ENCODE results near the gene MAN1B1.
A peak's percentile ranks its signal among the peaks of the same experiment; 100 is the strongest.

The MAN1B1 gene

GRCh38 chr9:137085920-137086530 lies 760 bp upstream of the MAN1B1 start:
- DNase-seq (ENCODE audit: low spot score): peak; percentile 54
- no peak for TF ChIP-seq CTCF (IDR thresholded peaks at IDR 0.05; ENCODE audit: extremely low read depth, missing control alignments)

- no peak for TF ChIP-seq CTCF (IDR thresholded peaks at IDR 0.05; ENCODE audit: extremely low read depth, missing control alignments)
- no peak for DNase-seq (ENCODE audit: low spot score)
Measured at GRCh38 chr9:137087409-137087925, 682 bp downstream of the MAN1B1 start.

- no peak for DNase-seq (ENCODE audit: low spot score)
- TF ChIP-seq CTCF (IDR thresholded peaks at IDR 0.05; ENCODE audit: extremely low read depth, missing control alignments): no peak
Measured at GRCh38 chr9:137088121-137088520, 1.3 kb downstream of the MAN1B1 start.

GRCh38 chr9:137089232-137089947 lies 2.6 kb downstream of the MAN1B1 start:
- DNase-seq (ENCODE audit: low spot score): no peak
- TF ChIP-seq CTCF (IDR thresholded peaks at IDR 0.05; ENCODE audit: extremely low read depth, missing control alignments): no peak

GRCh38 chr9:137095664-137096517 lies 9.1 kb downstream of the MAN1B1 start:
- DNase-seq (ENCODE audit: low spot score): peak; percentile 87
- TF ChIP-seq CTCF (IDR thresholded peaks at IDR 0.05; ENCODE audit: extremely low read depth, missing control alignments): peak; percentile 51

GRCh38 chr9:137096785-137097546 lies 10.2 kb downstream of the MAN1B1 start:
- TF ChIP-seq CTCF (IDR thresholded peaks at IDR 0.05; ENCODE audit: extremely low read depth, missing control alignments): no peak
- DNase-seq (ENCODE audit: low spot score): no peak
